ENCODE measurements around the gene ISOC1.

The ISOC1 gene

GRCh38 chr5:129094087-129094923 lies at the start of gene ISOC1:
Gene ISOC1, plus strand, starts transcription at chr5:129094749. Its CDS starts 18 bp downstream, at chr5:129094767.
- H3K27me3 Mint-ChIP-seq (ENCODE audit: low read depth) = peaks cover 27% of the 10 kb centered on the region
- peak; percentile 95 for DNase-seq (ENCODE audit: low spot score)
- H3K9me3 Mint-ChIP-seq = no peaks in the 10 kb centered on the region
- peak within 1 kb of the TSS; percentile 66 for H3K27ac Mint-ChIP-seq
- peak within 1 kb of the TSS; percentile 88 for H3K4me3 Mint-ChIP-seq
- no peaks in the 10 kb centered on the region for H3K36me3 Mint-ChIP-seq (ENCODE audit: low read depth)
- peaks cover 22% of the 10 kb centered on the region for H3K4me1 Mint-ChIP-seq (ENCODE audit: low read depth)

- H3K27ac Mint-ChIP-seq = no peak overlapping the region
- H3K4me3 Mint-ChIP-seq = no peak overlapping the region
- H3K4me1 Mint-ChIP-seq (ENCODE audit: low read depth) = no peaks in the 10 kb centered on the region
- DNase-seq (ENCODE audit: low spot score) = no peak
- no peaks in the 10 kb centered on the region for H3K27me3 Mint-ChIP-seq (ENCODE audit: low read depth)
- no peaks in the 10 kb centered on the region for H3K36me3 Mint-ChIP-seq (ENCODE audit: low read depth)
- H3K9me3 Mint-ChIP-seq = peaks cover 7% of the 10 kb centered on the region
Observed at GRCh38 chr5:129046151-129046550, 48.4 kb upstream of the ISOC1 start.

GRCh38 chr5:129048509-129048908 lies 46.0 kb upstream of the ISOC1 start:
- Mint-ChIP-seq H3K9me3 (peaks cover 7% of the 10 kb centered on the region), H3K4me3 (no peak overlapping the region), H3K27me3 (ENCODE audit: low read depth) (no peaks in the 10 kb centered on the region), H3K36me3 (ENCODE audit: low read depth) (no peaks in the 10 kb centered on the region), H3K27ac (no peak overlapping the region), H3K4me1 (ENCODE audit: low read depth) (no peaks in the 10 kb centered on the region)
- no peak for DNase-seq (ENCODE audit: low spot score)

GRCh38 chr5:129049126-129049799 lies 45.3 kb upstream of the ISOC1 start:
- Mint-ChIP-seq H3K27me3 (ENCODE audit: low read depth) (no peaks in the 10 kb centered on the region), H3K4me3 (no peak overlapping the region), H3K4me1 (ENCODE audit: low read depth) (no peaks in the 10 kb centered on the region)

GRCh38 chr5:129051283-129051682 lies 43.3 kb upstream of the ISOC1 start:
- Mint-ChIP-seq H3K27me3 (ENCODE audit: low read depth) (no peaks in the 10 kb centered on the region), H3K4me1 (ENCODE audit: low read depth) (no peaks in the 10 kb centered on the region), H3K27ac (no peak overlapping the region), H3K9me3 (no peaks in the 10 kb centered on the region), H3K36me3 (ENCODE audit: low read depth) (no peaks in the 10 kb centered on the region), H3K4me3 (no peak overlapping the region)
- no peak for DNase-seq (ENCODE audit: low spot score)

More at GRCh38 chr5:129049126-129049799, 45.3 kb upstream of the ISOC1 start:
- Mint-ChIP-seq H3K27ac (no peak overlapping the region), H3K9me3 (peaks cover 5% of the 10 kb centered on the region), H3K36me3 (ENCODE audit: low read depth) (no peaks in the 10 kb centered on the region)
- no peak for DNase-seq (ENCODE audit: low spot score)

GRCh38 chr5:129053438-129053837 lies 41.1 kb upstream of the ISOC1 start:
- H3K4me3 Mint-ChIP-seq = no peak overlapping the region

GRCh38 chr5:129057329-129057728 lies 37.2 kb upstream of the ISOC1 start:
- H3K27me3 Mint-ChIP-seq (ENCODE audit: low read depth) = no peaks in the 10 kb centered on the region
- no peaks in the 10 kb centered on the region for H3K4me1 Mint-ChIP-seq (ENCODE audit: low read depth)
- DNase-seq (ENCODE audit: low spot score) = no peak
- H3K9me3 Mint-ChIP-seq = no peaks in the 10 kb centered on the region
- H3K27ac Mint-ChIP-seq = no peak overlapping the region
- no peaks in the 10 kb centered on the region for H3K36me3 Mint-ChIP-seq (ENCODE audit: low read depth)
- H3K4me3 Mint-ChIP-seq = no peak overlapping the region

More at GRCh38 chr5:129053438-129053837, 41.1 kb upstream of the ISOC1 start:
- Mint-ChIP-seq H3K27me3 (ENCODE audit: low read depth) (no peaks in the 10 kb centered on the region), H3K9me3 (no peaks in the 10 kb centered on the region), H3K4me1 (ENCODE audit: low read depth) (no peaks in the 10 kb centered on the region), H3K27ac (no peak overlapping the region), H3K36me3 (ENCODE audit: low read depth) (no peaks in the 10 kb centered on the region)
- DNase-seq (ENCODE audit: low spot score) = no peak

- Mint-ChIP-seq H3K4me1 (ENCODE audit: low read depth) (no peaks in the 10 kb centered on the region), H3K27me3 (ENCODE audit: low read depth) (no peaks in the 10 kb centered on the region), H3K9me3 (no peaks in the 10 kb centered on the region), H3K4me3 (no peak overlapping the region), H3K27ac (no peak overlapping the region), H3K36me3 (ENCODE audit: low read depth) (no peaks in the 10 kb centered on the region)
- no peak for DNase-seq (ENCODE audit: low spot score)
Observed at GRCh38 chr5:129061849-129062248, 32.7 kb upstream of the ISOC1 start.

- H3K4me3 Mint-ChIP-seq = no peak overlapping the region
- no peaks in the 10 kb centered on the region for H3K9me3 Mint-ChIP-seq
- no peaks in the 10 kb centered on the region for H3K4me1 Mint-ChIP-seq (ENCODE audit: low read depth)
- no peak overlapping the region for H3K27ac Mint-ChIP-seq
- no peaks in the 10 kb centered on the region for H3K36me3 Mint-ChIP-seq (ENCODE audit: low read depth)
- H3K27me3 Mint-ChIP-seq (ENCODE audit: low read depth) = no peaks in the 10 kb centered on the region
- no peak for DNase-seq (ENCODE audit: low spot score)
Observed at GRCh38 chr5:129063483-129064113, 31.0 kb upstream of the ISOC1 start.

GRCh38 chr5:129065721-129066120 lies 28.8 kb upstream of the ISOC1 start:
- H3K27me3 Mint-ChIP-seq (ENCODE audit: low read depth) = peaks cover 4% of the 10 kb centered on the region
- no peak overlapping the region for H3K4me3 Mint-ChIP-seq
- DNase-seq (ENCODE audit: low spot score) = no peak
- H3K4me1 Mint-ChIP-seq (ENCODE audit: low read depth) = no peaks in the 10 kb centered on the region
- no peak overlapping the region for H3K27ac Mint-ChIP-seq
- H3K36me3 Mint-ChIP-seq (ENCODE audit: low read depth) = no peaks in the 10 kb centered on the region
- no peaks in the 10 kb centered on the region for H3K9me3 Mint-ChIP-seq

- H3K27me3 Mint-ChIP-seq (ENCODE audit: low read depth) = peaks cover 4% of the 10 kb centered on the region
- no peaks in the 10 kb centered on the region for H3K9me3 Mint-ChIP-seq
- no peaks in the 10 kb centered on the region for H3K36me3 Mint-ChIP-seq (ENCODE audit: low read depth)
- no peak for DNase-seq (ENCODE audit: low spot score)
- no peak overlapping the region for H3K27ac Mint-ChIP-seq
- no peak overlapping the region for H3K4me3 Mint-ChIP-seq
- no peaks in the 10 kb centered on the region for H3K4me1 Mint-ChIP-seq (ENCODE audit: low read depth)
Observed at GRCh38 chr5:129067745-129068144, 26.8 kb upstream of the ISOC1 start.

GRCh38 chr5:129069292-129069691 lies 25.3 kb upstream of the ISOC1 start:
- no peaks in the 10 kb centered on the region for H3K36me3 Mint-ChIP-seq (ENCODE audit: low read depth)
- no peaks in the 10 kb centered on the region for H3K4me1 Mint-ChIP-seq (ENCODE audit: low read depth)
- H3K9me3 Mint-ChIP-seq = no peaks in the 10 kb centered on the region
- H3K27ac Mint-ChIP-seq = no peak overlapping the region
- no peak for DNase-seq (ENCODE audit: low spot score)
- peaks cover 4% of the 10 kb centered on the region for H3K27me3 Mint-ChIP-seq (ENCODE audit: low read depth)
- no peak overlapping the region for H3K4me3 Mint-ChIP-seq

GRCh38 chr5:129073111-129073510 lies 21.4 kb upstream of the ISOC1 start:
- Mint-ChIP-seq H3K27me3 (ENCODE audit: low read depth) (peaks cover 4% of the 10 kb centered on the region), H3K9me3 (no peaks in the 10 kb centered on the region), H3K27ac (no peak overlapping the region), H3K36me3 (ENCODE audit: low read depth) (no peaks in the 10 kb centered on the region), H3K4me3 (no peak overlapping the region), H3K4me1 (ENCODE audit: low read depth) (no peaks in the 10 kb centered on the region)
- DNase-seq (ENCODE audit: low spot score) = no peak

- Mint-ChIP-seq H3K9me3 (no peaks in the 10 kb centered on the region), H3K4me3 (no peak overlapping the region), H3K27me3 (ENCODE audit: low read depth) (peaks cover 4% of the 10 kb centered on the region)
Observed at GRCh38 chr5:129074903-129075302, 19.6 kb upstream of the ISOC1 start.

More at GRCh38 chr5:129074903-129075302, 19.6 kb upstream of the ISOC1 start:
- DNase-seq (ENCODE audit: low spot score) = no peak
- no peak overlapping the region for H3K27ac Mint-ChIP-seq
- no peaks in the 10 kb centered on the region for H3K4me1 Mint-ChIP-seq (ENCODE audit: low read depth)
- no peaks in the 10 kb centered on the region for H3K36me3 Mint-ChIP-seq (ENCODE audit: low read depth)
